ENCODE measurements around the gene GPC6.

DNA sequence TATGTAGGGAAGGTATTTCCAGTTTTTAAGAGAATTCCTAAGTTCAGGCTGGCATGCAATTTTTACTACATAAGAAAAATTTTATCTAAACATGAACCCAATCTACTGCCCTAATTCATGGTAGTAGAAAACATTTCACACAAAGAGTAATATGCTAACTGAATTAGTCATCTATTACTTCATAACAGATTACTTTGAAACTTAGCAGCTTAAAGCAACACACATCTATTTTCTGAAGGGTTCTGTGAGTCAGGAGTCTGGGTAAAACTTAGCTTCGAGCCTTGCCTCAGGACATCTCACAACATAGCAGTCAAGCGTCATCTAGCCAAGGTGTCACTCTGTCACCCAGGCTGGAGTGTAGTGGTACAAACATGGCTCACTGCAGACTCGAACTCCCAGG is 715.4 kb downstream of the GPC6 start:
- TF ChIP-seq YY1 (IDR thresholded peaks at IDR 0.05): no peak
- no peak for TF ChIP-seq CTCF (IDR thresholded peaks at IDR 0.05; ENCODE audit: low read depth, low read length, missing input control)
- TF ChIP-seq, protein P1, sequence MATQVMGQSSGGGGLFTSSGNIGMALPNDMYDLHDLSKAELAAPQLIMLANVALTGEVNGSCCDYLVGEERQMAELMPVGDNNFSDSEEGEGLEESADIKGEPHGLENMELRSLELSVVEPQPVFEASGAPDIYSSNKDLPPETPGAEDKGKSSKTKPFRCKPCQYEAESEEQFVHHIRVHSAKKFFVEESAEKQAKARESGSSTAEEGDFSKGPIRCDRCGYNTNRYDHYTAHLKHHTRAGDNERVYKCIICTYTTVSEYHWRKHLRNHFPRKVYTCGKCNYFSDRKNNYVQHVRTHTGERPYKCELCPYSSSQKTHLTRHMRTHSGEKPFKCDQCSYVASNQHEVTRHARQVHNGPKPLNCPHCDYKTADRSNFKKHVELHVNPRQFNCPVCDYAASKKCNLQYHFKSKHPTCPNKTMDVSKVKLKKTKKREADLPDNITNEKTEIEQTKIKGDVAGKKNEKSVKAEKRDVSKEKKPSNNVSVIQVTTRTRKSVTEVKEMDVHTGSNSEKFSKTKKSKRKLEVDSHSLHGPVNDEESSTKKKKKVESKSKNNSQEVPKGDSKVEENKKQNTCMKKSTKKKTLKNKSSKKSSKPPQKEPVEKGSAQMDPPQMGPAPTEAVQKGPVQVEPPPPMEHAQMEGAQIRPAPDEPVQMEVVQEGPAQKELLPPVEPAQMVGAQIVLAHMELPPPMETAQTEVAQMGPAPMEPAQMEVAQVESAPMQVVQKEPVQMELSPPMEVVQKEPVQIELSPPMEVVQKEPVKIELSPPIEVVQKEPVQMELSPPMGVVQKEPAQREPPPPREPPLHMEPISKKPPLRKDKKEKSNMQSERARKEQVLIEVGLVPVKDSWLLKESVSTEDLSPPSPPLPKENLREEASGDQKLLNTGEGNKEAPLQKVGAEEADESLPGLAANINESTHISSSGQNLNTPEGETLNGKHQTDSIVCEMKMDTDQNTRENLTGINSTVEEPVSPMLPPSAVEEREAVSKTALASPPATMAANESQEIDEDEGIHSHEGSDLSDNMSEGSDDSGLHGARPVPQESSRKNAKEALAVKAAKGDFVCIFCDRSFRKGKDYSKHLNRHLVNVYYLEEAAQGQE (IDR thresholded peaks at IDR 0.05): no peak
- TF ChIP-seq TAF1 (conservative IDR thresholded peaks at IDR 0.05): no peak
- no peak for TF ChIP-seq RAD21 (IDR thresholded peaks at IDR 0.05)
- no peak for TF ChIP-seq RXRA (IDR thresholded peaks at IDR 0.05)
- no peak for TF ChIP-seq MAX (IDR thresholded peaks at IDR 0.05)
- TF ChIP-seq SP1 (IDR thresholded peaks at IDR 0.05): no peak
- no peak for TF ChIP-seq ZBTB33 (IDR thresholded peaks at IDR 0.05)
- TF ChIP-seq FOXA1 (IDR thresholded peaks at IDR 0.05): no peak
- TF ChIP-seq JUND (IDR thresholded peaks at IDR 0.05): no peak
- no peak for TF ChIP-seq NR2F2 (IDR thresholded peaks at IDR 0.05)
- no peak for TF ChIP-seq GABPA (IDR thresholded peaks at IDR 0.05 in 1 of 2, conservative IDR thresholded peaks at IDR 0.05 in 1 of 2)
- TF ChIP-seq EGR1 (IDR thresholded peaks at IDR 0.05; ENCODE audit: low read depth in 2 of 2): no peak

Measured in liver (tissue), 3 donors.